Activated CD8-positive, alpha-beta T cell treated with anti-CD3 and anti-CD28 coated beads for 36 hours (primary cell): ENCODE measurements around the gene SRP54. TPM values are rescaled to one million over a fixed set of nuclear protein-coding genes. Genes with fewer than 3 reads are reported as not detected.

Source experiments
- ATAC-seq: fragments of 200-7000 bp; cut with Tn5 transposase; one replicate; pipeline ENCODE4 v1.10.0; 2021; ENCODE audit warnings: mild to moderate bottlenecking, moderate library complexity
- CTCF ChIA-PET: fragments of 350-600 bp; sonication (Branson Sonifier 250); formaldehyde crosslinking; loops from one replicate; lab custom pipeline; 2021; ENCODE audit warnings: antibody characterized with exemption; lab: Charles Lee
- POLR2A ChIA-PET: fragments of 350-600 bp; sonication (Branson Sonifier 250); formaldehyde crosslinking; loops from one replicate; lab custom pipeline; 2021; ENCODE audit warnings: antibody characterized with exemption; lab: Charles Lee
- DNase-seq: peaks from one replicate; pipeline ENCODE4 v3.0.0-alpha.2; 2020
- H3K27ac Mint-ChIP-seq: one replicate; pipeline ENCODE4 v1.8.0; 2021; ENCODE audit warnings: mild to moderate bottlenecking, mixed read lengths
- H3K27me3 Mint-ChIP-seq: one replicate; pipeline ENCODE4 v1.8.0; 2021; ENCODE audit warnings: mixed read lengths
- H3K36me3 Mint-ChIP-seq: one replicate; pipeline ENCODE4 v1.8.0; 2021; ENCODE audit warnings: low read depth, mixed read lengths
- H3K4me1 Mint-ChIP-seq: one replicate; pipeline ENCODE4 v1.8.0; 2021; ENCODE audit warnings: low read depth, mixed read lengths
- H3K4me3 Mint-ChIP-seq: one replicate; pipeline ENCODE4 v1.8.0; 2021; ENCODE audit warnings: mild to moderate bottlenecking, moderate library complexity, mixed read lengths
- H3K9me3 Mint-ChIP-seq: one replicate; pipeline ENCODE4 v1.8.0; 2021; ENCODE audit warnings: mixed read lengths
- CTCF ChIP-seq: fragments of 200-600 bp; IDR thresholded peaks from one replicate; pipeline ENCODE4 v1.8.0; 2022; ENCODE audit warnings: antibody characterized with exemption, mild to moderate bottlenecking
- intact Hi-C: fragments of 100-400 bp; cut with micrococcal nuclease; formaldehyde crosslinking; loops from one replicate; pipeline ENCODE4 v1.10.0; 2022
- total RNA-seq, 2 experiments: library from RNA; stranded (reverse); gene quantifications; one replicate each; pipeline ENCODE4 v1.2.3, GENCODE V29; 2021

SRP54 gene
- total RNA-seq, 2 experiments from 2014 or later: 79.6 to 79.8 TPM

- CTCF ChIA-PET: no interaction called here
Observed at GRCh38 chr14:35073486-35073885, 90.7 kb downstream of the SRP54 start.

DNA sequence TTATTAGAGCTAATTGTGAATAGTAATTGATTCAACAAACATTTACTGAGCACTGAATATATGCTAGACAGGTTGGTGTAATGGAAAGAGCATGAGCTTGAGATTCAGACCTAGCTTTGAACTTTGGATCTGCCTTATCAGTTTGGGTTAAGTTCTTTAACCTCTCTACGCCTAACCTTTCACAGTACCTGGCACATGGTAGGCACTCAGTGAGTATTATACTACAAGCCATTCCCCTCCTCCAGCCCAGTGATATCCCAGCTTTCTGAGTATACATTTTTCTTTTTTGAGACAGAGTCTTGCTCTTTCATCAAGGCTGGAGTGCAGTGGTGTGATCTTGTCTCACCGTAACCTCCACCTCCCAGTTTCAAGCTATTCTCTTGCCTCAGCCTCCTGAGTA lies 95.3 kb downstream of the SRP54 start:
- DNase-seq (no peak), ATAC-seq (no peak)
- ChIA-PET CTCF (no interaction called here), POLR2A (no interaction called here)
- Mint-ChIP-seq H3K27me3 (no peaks in the 10 kb centered on the region), H3K27ac (no peak overlapping the region), H3K36me3 (peaks cover 7% of the 10 kb centered on the region), H3K9me3 (no peaks in the 10 kb centered on the region), H3K4me1 (no peaks in the 10 kb centered on the region), H3K4me3 (no peak overlapping the region)
- intact Hi-C loops: no loop called here
- TF ChIP-seq CTCF: no peak

More at GRCh38 chr14:35073486-35073885, 90.7 kb downstream of the SRP54 start:
- peaks cover 11% of the 10 kb centered on the region for H3K36me3 Mint-ChIP-seq
- no peak for ATAC-seq
- intact Hi-C loops: no loop called here
- H3K4me1 Mint-ChIP-seq: peaks cover 4% of the 10 kb centered on the region
- POLR2A ChIA-PET: no interaction called here
- no peak overlapping the region for H3K27ac Mint-ChIP-seq
- no peaks in the 10 kb centered on the region for H3K27me3 Mint-ChIP-seq
- no peak for TF ChIP-seq CTCF
- H3K9me3 Mint-ChIP-seq: no peaks in the 10 kb centered on the region
- H3K4me3 Mint-ChIP-seq: no peak overlapping the region
- no peak for DNase-seq

Other genes starting within 250 kb of the SRP54 start
- gene BAZ1A, start 107.6 kb upstream of the SRP54 start, total RNA-seq: 10 to 100 TPM; 47.4 to 49.4 TPM
- 10 to 100 TPM; 28.0 to 35.8 TPM for gene FAM177A1, start 63.3 kb downstream of the SRP54 start, total RNA-seq
- 10 to 100 TPM; 38.2 to 40.7 TPM for gene PPP2R3C, start 139.0 kb downstream of the SRP54 start, total RNA-seq
- gene PRORP, start 139.6 kb downstream of the SRP54 start, total RNA-seq: 10 to 100 TPM; 30.6 to 34.4 TPM